ENCODE measurements around the gene SLC7A7.

DNA sequence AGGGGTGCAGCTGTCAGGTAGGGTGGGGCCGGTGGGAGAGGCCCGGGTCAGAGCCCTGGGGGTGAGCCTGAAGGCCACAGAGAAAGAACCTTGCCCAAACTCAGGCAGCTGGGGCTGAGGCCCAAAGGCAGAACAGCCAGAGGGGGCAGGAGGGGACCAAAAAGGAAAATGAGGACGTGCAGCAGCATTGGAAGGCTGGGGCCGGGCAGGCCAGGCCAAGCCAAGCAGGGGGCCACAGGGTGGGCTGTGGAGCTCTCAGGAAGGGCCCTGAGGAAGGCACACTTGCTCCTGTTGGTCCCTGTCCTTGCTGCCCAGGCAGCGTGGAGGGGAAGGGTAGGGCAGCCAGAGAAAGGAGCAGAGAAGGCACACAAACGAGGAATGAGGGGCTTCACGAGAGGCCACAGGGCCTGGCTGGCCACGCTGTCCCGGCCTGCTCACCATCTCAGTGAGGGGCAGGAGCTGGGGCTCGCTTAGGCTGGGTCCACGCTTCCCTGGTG lies 31.6 kb upstream of the SLC7A7 start:
- TF ChIP-seq, protein P1, sequence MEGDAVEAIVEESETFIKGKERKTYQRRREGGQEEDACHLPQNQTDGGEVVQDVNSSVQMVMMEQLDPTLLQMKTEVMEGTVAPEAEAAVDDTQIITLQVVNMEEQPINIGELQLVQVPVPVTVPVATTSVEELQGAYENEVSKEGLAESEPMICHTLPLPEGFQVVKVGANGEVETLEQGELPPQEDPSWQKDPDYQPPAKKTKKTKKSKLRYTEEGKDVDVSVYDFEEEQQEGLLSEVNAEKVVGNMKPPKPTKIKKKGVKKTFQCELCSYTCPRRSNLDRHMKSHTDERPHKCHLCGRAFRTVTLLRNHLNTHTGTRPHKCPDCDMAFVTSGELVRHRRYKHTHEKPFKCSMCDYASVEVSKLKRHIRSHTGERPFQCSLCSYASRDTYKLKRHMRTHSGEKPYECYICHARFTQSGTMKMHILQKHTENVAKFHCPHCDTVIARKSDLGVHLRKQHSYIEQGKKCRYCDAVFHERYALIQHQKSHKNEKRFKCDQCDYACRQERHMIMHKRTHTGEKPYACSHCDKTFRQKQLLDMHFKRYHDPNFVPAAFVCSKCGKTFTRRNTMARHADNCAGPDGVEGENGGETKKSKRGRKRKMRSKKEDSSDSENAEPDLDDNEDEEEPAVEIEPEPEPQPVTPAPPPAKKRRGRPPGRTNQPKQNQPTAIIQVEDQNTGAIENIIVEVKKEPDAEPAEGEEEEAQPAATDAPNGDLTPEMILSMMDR (conservative IDR thresholded peaks at IDR 0.05 in 1 of 2, IDR thresholded peaks at IDR 0.05 in 1 of 2; ENCODE audit: low read depth in 1 of 2, low read length in 2 of 2), result no peak
- no peak for TF ChIP-seq EZH2 (IDR thresholded peaks at IDR 0.05; ENCODE audit: low read length, missing control alignments)

Measured in fibroblast of lung (primary cell).